Middle frontal gyrus (tissue), 1 donor: ENCODE results near the gene FBXL14.

Source experiments
- DNase-seq: peaks from one replicate; pipeline ENCODE4 v3.0.0-alpha.2; 2015; ENCODE audit warnings: low spot score; ENCODE audit errors: extremely low spot score

The FBXL14 gene

DNA sequence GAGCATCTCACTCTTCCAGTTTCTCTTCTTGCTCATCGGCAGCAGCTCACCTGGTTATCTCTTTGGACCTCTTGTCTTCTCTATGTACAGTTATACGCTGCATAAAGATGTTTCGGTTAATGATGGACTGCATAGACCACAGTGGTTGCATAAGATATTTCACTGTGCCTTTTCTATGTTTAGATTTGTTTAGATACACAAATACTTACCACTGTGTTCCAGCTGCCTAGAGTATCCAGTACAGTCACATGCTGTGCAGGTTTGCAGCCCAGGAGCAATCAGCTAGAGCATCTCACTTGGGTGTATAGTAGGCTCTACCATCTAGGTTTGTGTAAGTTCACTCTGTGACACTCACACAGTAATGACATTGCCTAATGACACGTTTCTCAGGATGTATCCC lies 57.6 kb downstream of the FBXL14 start:
- DNase-seq = no peak

GRCh38 chr12:1534748-1535147 lies 59.6 kb downstream of the FBXL14 start:
- DNase-seq = no peak

DNA sequence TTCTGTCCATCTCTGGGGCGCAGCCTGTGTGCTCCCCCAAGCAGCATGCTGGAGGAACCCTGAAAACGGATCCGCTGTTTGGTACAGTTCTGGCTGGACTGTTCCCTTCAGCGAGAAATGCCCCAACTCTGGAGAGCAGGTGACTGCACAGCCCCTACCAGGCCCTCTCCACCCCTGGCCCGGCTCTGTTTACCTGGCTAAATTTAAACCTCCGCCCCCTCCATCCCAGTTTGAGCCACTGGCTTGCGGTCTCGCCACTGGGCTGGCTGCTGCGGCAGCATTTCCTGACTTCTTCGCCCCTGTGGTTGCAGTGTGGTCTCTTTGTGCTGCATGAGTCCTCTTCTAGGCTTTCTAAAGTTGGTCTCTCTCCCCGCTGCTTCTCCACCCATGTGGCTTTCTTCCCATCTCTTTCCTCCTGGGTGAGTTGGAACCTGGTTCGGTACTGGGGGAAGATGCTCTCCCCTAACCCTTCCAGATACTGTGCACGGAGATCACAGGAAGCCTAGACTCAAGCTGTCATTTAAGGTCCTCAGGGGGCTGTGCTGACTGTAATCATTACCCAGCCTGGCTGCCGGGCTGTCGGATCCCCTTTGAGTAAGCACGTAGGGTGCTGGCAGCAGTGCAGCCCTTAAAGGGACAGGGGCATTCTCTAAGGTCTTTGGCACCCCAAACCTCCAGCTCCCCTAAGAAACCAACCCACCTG lies 60.6 kb downstream of the FBXL14 start:
- no peak for DNase-seq

DNA sequence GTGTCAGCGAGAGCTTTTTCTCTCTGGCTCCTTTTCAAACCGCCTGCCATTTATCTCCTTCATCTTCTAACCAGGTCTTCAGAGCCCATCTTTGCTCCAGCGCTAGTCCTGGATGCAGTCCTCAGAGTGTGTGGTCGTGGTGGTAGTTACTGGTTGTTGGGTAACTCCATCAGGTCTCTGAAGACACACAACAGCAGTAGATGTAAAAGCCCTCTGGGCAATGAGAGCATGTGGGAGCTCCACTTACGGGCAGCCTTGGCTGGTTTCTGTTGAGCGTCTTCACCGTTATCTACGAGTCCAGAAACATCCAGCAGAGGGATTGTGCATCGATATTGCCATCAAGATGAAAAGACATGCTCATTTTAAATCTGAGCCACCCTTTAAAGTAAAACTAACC lies 61.2 kb downstream of the FBXL14 start:
- DNase-seq = no peak

- no peak for DNase-seq
These were observed 61.8 kb downstream of the FBXL14 start for GRCh38 chr12:1532375-1533165.

DNA sequence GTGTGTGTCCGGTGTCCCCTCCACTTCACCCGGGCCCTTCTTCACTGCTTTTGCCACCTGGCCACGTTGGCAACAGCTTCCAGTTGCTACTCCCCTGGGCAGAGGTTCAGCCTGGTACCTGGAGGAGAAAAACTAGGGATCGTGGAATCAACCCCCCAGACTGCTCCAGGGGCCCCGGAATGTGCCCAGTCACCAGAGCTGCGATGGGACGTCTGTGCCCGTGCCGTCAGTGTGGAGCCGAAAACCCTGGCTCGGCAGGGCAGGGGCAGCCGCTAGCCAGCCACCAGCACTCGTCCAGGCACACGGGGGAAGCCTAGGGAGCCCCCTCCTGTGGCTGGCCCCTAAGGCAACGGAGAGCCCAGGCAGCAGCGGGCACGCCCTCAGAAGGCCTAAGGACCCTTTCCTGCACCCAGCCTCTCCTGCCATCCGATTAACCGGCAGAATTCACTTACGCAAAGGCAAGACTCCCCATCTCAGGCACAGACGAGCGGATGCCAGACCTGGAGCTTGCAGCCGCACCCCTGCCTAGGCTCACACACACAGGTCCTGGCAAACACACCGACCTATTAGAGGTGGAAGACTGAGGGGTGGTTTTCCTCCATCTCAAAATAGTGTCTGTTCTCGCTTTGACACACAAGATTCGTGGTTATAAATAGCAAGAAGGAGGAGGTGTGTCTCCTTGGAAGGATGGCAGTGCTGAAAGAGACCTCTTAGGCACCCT lies 62.6 kb downstream of the FBXL14 start:
- DNase-seq = no peak

DNA sequence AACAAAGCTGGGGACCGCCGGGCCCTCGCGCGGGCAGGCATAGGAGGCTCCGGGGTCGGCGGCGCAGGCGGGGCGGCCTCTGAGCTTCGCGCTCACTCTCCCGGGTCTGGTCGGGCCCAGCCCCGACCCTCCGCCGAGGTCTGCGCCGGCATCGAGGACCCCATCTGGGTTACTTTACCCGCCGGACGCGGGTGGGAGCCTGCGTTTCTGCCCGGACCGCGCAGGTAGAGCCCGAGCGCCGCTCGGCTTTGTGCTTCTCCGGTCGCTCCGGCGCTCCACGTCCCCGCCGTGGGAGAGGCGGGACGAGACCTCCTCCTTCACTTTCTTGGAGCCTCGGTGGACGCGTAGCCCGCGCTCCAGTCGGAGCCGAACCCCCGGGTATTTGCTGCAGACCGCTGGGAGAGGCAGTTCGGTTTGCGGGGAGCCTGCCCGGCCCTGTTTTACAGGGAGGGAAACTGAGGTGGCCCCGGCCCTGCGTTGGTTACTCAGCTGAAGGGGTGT lies 63.2 kb downstream of the FBXL14 start:
- no peak for DNase-seq

GRCh38 chr12:1530592-1531152 lies 63.7 kb downstream of the FBXL14 start:
- no peak for DNase-seq

DNA sequence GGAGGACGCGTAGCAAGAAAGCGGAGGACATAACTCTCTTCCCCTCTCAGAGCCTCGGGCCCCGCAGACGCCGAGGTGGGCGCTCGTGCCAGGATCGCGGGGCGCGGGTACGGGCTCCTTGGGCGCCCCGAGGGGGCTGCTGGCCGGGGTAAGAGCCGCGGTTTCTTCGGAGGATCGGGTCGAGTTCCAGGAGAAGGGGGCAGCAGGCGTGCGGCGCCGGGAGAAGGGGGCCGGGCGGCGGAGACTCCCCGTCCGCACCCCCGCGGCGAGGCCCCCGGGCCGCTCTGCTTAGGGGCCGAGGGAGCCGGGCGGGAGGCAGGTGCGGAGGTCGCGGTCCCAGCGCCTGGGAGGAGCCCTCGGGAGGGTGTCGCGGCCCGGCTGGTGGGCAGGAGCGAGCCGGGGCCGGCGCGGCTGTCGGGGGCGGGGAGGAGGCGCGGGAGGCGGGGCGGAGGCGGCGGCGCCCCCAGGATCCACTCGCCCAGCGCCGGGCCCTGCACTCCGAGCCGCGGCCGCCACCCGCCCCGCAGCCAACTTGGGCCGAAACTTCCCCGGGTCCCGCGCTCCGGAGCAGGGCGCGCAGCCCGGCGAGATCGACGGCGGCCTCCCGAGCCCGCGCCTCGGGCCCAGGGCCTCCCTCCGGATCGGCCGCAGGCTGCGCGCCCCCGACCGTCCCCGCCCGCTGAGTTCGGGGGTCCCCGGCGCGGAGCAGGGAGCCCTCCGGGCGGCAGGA lies 64.4 kb downstream of the FBXL14 start:
- DNase-seq = no peak

DNA sequence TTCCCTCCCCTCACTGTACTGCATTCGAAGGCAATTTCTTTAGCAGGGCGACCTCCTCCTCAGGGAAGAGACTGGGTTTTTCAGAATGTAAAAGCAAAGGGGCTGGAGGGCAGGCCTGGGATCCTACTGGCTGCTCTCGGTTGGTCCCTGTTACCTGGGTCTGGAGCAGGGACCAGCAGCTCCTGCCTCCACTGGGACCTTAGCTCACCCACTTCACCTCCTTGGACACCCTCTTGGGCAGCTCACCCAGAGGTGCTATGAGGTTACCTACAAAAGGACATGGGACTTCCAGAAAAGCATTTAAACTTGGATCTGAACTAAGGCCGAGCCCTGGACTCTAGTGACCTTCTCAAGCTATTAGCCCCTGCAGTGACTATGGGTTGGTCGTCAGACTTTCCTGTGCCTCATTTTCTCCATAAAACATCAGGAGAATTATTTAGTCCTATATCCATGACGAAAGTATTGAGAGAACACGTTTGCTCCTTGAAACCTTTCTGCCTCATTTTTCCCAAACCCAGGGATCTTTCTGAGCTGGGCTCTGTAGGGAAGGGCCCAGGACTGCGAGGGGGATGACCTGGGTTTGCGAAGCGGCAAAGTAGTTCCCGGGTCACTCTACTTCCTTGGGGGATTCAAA lies 65.0 kb downstream of the FBXL14 start:
- DNase-seq = no peak

- DNase-seq = no peak
These were observed 65.6 kb downstream of the FBXL14 start for GRCh38 chr12:1528791-1529190.

GRCh38 chr12:1527789-1528188 lies 66.6 kb downstream of the FBXL14 start:
- DNase-seq = no peak

DNA sequence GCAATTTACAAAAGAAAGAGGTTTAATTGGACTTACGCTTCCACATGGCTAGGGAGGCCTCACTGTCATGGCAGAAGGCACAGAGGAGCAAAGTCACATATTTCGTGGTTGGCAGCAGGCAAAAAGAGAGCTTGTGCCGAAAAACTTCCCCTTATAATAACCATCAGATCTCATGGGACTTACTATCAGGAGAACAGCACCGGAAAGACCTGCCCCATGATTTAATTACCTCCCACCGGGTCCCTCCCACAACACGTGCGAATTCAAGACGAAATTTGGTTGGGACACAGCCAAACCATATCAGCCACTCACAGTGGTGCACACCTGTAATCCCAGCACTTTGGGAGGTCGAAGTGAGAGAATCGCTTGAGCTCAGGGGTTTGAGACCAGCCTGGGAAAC lies 68.5 kb downstream of the FBXL14 start:
- DNase-seq = no peak

- DNase-seq = no peak
These were observed 70.8 kb downstream of the FBXL14 start for GRCh38 chr12:1523558-1524050.

GRCh38 chr12:1523046-1523445 lies 71.3 kb downstream of the FBXL14 start:
- DNase-seq = no peak

DNA sequence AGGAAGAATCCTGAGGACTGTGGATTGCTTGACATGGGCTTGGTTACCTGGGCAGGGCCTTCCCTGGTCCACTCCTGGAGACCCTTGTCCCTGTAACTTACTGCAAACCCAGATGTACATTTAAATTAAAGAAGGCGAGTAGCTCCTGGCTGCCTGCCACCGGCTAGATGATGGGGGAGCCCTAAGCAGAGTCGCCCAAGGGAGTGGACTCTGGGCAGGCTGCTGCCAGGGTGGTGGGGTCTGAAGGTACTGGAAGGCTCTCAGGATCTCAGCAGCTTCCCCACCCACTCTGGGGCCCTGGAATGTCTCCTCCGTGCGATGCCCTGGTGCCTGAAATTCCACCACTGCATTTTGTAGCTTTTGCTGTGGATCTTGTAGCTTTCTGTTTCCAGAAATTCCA lies 74.7 kb downstream of the FBXL14 start:
- DNase-seq = no peak

GRCh38 chr12:1518591-1519516 lies 75.5 kb downstream of the FBXL14 start:
- no peak for DNase-seq

DNA sequence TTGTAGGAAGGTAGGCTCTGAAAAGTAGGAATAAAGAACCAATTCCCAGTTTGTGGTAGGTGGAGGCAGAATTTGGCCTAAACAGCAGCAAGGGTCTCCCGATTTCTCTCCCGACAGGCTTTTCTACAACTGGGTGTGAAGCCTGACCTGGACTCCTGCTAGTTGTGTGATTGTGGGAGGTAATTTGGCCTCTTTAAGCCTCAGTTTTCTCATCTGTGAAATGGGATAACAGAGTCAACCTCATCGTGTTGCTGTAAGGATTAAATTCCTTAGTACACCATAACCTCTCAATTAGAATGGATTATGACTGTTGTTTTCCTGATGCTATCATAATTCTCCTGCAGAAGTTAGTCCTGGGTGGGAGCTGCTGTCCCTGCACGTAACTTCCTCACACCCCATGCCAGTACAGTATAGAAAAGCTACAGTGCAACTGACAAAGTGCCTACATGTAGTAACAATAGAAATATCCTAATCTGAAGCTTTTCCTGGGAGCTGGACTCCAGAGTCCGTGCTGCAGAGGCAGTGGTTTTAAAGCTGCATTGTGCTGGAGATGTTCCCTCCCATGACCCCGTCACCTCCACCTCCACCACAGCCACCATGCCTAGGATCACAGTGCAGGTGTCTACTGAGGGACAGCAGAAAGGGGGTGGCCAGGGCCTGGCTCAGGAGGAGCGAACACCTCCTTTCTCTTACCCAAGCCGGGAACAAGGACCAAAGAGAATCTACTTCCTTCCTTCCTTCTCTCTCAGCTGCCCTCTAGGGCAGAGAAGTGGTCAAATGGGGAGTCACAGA lies 76.5 kb downstream of the FBXL14 start:
- DNase-seq = no peak

DNA sequence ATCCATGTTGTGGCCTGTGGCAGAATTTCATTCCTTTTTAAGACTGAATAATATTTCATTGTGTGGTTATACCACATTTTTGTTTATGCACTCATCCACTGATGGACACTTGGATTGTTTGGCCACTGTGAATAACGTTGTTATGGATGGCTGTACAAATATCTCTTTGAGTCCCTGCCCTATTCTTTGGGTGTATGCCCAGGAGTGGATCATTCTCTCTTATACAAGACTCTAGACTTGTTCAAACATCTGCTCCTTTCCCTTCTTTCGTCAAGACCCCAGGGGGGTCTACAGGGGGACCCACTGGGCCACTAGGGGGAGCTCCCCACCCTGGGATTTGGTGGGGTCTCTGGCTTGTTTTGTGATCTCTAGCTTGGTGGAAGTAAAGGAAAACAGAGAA lies 77.4 kb downstream of the FBXL14 start:
- DNase-seq = no peak
